GM12872 (cell line): Measurements from ENCODE around the gene TRMO.

Experiments used
- TF ChIP-seq, protein P1 (sequence below): IDR thresholded peaks from 3 replicates; pipeline ENCODE4 v1.5.1; 2011; ENCODE audit warnings: low read depth, mild to moderate bottlenecking, low read length, moderate library complexity; ENCODE audit not compliant: insufficient read depth

TRMO gene

GRCh38 chr9:97905228-97905627 lies 17.1 kb downstream of the TRMO start:
- TF ChIP-seq, protein P1, sequence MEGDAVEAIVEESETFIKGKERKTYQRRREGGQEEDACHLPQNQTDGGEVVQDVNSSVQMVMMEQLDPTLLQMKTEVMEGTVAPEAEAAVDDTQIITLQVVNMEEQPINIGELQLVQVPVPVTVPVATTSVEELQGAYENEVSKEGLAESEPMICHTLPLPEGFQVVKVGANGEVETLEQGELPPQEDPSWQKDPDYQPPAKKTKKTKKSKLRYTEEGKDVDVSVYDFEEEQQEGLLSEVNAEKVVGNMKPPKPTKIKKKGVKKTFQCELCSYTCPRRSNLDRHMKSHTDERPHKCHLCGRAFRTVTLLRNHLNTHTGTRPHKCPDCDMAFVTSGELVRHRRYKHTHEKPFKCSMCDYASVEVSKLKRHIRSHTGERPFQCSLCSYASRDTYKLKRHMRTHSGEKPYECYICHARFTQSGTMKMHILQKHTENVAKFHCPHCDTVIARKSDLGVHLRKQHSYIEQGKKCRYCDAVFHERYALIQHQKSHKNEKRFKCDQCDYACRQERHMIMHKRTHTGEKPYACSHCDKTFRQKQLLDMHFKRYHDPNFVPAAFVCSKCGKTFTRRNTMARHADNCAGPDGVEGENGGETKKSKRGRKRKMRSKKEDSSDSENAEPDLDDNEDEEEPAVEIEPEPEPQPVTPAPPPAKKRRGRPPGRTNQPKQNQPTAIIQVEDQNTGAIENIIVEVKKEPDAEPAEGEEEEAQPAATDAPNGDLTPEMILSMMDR, result no peak

DNA sequence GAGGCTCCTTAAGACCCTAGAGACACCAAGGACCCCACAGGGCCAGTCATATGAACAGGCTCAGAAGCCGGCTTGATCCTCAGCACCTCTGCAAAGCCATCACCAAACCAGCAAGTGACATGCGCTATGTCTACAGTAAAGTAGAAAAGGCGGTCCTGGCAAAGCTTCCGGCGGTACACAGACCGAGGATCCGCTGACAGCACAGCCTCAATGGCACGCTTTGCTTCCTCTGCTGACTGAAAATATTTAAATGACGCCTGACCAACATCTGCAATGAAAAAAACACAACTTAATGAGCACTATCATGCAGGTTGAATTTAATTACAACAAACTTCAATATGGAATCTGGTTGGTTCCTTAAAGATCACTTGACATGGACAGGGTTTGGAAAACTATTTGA lies 17.6 kb downstream of the TRMO start:
- TF ChIP-seq, protein P1, result no peak

DNA sequence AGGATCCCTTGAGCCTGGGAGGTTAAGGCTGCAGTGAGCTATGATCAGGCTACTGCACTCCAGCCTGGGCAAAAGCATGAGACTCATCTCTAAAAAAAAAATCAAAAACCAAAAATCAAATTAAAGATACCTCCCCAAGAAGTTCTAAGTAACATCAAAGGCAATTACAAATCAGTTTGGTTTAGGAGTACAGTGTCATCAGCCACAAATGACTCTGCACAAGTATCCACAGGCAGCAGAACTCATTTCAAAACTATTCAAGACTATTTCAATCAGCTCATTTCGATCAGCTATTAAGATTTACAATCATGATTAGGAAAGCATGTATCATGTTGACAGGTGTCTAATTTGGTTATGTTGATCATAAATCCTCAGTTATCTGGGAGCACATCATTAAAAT lies 19.1 kb downstream of the TRMO start:
- TF ChIP-seq, protein P1, result no peak

DNA sequence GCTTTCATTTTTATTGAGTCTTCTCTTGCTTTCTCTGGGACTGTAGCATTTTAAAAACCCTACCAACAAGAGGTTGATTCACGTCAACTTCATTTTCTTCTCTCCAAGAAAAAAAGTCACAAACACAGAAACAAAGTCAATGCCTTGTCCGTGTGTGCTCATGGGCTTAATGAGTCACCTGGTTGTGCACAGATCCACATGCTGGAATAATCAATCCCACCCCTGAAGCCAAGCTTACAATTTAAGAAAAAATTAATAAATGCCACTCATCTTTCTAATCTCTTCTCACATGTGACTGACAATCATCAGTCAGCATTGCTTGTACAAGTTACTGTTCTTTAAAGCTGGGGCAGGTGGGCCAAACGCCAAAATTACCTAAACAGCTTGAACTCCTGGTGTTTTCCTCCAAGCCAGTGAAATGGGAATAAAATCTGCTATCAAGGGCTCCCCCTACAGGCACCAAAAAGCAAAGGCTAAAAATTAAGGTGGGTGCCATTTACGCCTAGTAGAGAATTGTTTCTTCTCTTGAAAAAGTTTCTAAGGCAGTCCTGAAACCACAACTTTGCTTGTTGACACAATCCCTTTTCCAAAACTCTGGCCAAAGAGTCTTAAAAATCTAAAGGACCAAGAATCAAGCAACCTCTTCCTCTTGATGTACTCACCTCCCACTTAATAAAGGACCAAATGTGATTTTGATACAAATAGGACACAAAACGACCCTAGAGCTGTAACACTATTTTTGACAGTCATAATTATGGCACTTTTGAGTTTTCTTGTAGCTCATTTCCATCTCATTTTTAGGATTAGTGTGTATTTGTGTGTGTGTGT lies 21.3 kb downstream of the TRMO start:
- TF ChIP-seq, protein P1, result peak; percentile 80

DNA sequence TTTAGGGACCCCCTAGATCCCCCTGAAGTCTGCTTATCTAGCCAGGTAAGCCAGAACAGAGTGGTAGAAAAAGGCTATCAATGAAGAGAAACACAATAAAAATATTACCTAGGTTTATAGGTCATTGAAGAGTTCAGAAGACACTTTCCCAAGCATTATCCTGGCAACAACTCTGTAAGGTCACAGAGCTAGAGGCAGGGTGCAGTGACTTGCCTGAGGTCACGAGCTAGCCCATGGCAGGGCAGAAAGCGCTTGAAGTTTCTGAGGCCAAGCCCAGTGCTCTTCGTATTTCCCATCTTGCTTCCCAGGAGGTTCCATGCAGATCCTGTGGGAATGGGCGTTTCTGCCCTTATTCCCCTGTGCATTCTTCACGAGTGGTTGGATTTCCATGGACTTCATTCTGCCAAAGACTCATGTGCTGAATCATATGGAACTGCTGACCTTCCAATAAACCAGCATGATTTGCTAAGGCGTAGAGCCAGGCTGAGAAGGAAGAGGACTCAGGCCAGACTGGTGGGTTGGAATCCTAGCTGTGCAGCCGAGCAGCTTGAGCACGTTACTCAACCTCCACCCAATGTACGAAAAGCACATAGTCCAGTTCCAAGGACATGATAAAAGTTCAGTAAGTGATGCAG lies 22.1 kb downstream of the TRMO start:
- TF ChIP-seq, protein P1, result no peak

GRCh38 chr9:97895695-97896332 lies 26.5 kb downstream of the TRMO start:
- TF ChIP-seq, protein P1, result peak; percentile 43; the same call in 2 of the 3 replicates

DNA sequence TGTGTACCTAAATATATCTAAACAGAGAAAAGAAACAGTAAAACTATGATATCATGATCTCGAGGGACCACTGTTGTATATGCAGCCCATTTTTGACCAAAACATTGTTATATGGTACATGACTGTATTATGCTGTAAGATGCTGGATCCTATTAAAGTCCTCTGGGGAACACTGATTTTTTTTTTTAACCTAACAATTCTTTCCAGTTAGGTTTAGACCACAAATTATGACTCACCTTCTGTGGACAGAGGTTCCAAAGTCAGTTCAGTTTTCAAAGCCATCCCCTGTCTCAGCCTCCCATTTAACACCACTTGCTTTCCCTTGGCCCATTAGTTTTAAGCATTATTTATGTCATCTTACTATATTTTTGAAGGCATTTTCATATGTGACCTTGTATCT lies 27.1 kb downstream of the TRMO start:
- TF ChIP-seq, protein P1, result no peak
